Omental fat pad (tissue), 4 donors: ENCODE measurements around the gene TLL2. TPM values are rescaled to one million over a fixed set of nuclear protein-coding genes. Genes with fewer than 3 reads are reported as not detected.

Source experiments
- ATAC-seq: fragments of 150-250 bp; one replicate; pipeline ENCODE4 v1.9.1; 2016; ENCODE audit warnings: mild to moderate bottlenecking, moderate library complexity; ENCODE audit not compliant: low FRiP score
- DNase-seq: peaks from one replicate; pipeline ENCODE4 v3.0.0-alpha.2; 2019; ENCODE audit warnings: low spot score
- total RNA-seq, 4 donors: library from RNA; depleted of rRNA; stranded (reverse); fragments of >200 nt; gene quantifications; one replicate each; pipeline ENCODE4 v1.1.0, GENCODE V29; 2016
- TF ChIP-seq, protein P1 (sequence below), 3 donors: fragments of 450-650 bp; IDR thresholded peaks; one replicate each; pipeline ENCODE4 v1.5.1; 2016 to 2017; ENCODE audit warnings: antibody characterized with exemption in 3 of 3, mild to moderate bottlenecking in 3 of 3, moderate library complexity in 2 of 3

The TLL2 gene
- total RNA-seq, 4 donors from 2014 or later = 0.16 TPM; not detected in 3

- DNase-seq (no peak), ATAC-seq (no peak)
- TF ChIP-seq, protein P1, sequence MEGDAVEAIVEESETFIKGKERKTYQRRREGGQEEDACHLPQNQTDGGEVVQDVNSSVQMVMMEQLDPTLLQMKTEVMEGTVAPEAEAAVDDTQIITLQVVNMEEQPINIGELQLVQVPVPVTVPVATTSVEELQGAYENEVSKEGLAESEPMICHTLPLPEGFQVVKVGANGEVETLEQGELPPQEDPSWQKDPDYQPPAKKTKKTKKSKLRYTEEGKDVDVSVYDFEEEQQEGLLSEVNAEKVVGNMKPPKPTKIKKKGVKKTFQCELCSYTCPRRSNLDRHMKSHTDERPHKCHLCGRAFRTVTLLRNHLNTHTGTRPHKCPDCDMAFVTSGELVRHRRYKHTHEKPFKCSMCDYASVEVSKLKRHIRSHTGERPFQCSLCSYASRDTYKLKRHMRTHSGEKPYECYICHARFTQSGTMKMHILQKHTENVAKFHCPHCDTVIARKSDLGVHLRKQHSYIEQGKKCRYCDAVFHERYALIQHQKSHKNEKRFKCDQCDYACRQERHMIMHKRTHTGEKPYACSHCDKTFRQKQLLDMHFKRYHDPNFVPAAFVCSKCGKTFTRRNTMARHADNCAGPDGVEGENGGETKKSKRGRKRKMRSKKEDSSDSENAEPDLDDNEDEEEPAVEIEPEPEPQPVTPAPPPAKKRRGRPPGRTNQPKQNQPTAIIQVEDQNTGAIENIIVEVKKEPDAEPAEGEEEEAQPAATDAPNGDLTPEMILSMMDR (IDR thresholded peaks at IDR 0.05) = no peak
These were observed 105.5 kb downstream of the TLL2 start for GRCh38 chr10:96408201-96408600.

DNA sequence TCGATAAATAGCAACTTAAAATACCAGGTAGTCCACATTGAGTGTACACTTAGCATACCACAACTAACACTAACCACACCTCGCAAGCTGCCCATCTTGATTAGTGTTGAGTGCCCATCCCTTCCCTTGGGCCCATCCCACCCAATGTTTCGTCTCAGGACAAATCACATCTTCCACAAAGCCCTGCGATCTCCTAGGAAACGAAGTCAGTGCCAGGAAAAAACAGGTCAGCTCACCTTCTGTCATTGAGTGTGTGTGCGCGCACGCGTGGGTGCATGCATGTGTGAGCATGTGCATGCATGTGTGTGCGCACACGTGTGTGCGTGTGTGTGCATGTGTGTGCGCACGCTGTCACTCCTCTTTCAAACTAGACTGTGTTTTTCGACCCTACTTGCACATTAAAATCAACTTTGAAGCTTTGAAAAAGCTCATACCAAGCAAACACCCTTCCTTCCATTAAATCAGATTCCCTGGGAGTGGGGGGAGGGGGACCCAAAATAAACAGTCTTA is 106.1 kb downstream of the TLL2 start:
- DNase-seq (no peak), ATAC-seq (no peak)

GRCh38 chr10:96406091-96406490 is 107.6 kb downstream of the TLL2 start:
- no peak for DNase-seq
- ATAC-seq = no peak
- TF ChIP-seq, protein P1 (IDR thresholded peaks at IDR 0.05) = no peak

More for the DNA sequence above, 106.1 kb downstream of the TLL2 start:
- TF ChIP-seq, protein P1 (IDR thresholded peaks at IDR 0.05) = no peak

DNA sequence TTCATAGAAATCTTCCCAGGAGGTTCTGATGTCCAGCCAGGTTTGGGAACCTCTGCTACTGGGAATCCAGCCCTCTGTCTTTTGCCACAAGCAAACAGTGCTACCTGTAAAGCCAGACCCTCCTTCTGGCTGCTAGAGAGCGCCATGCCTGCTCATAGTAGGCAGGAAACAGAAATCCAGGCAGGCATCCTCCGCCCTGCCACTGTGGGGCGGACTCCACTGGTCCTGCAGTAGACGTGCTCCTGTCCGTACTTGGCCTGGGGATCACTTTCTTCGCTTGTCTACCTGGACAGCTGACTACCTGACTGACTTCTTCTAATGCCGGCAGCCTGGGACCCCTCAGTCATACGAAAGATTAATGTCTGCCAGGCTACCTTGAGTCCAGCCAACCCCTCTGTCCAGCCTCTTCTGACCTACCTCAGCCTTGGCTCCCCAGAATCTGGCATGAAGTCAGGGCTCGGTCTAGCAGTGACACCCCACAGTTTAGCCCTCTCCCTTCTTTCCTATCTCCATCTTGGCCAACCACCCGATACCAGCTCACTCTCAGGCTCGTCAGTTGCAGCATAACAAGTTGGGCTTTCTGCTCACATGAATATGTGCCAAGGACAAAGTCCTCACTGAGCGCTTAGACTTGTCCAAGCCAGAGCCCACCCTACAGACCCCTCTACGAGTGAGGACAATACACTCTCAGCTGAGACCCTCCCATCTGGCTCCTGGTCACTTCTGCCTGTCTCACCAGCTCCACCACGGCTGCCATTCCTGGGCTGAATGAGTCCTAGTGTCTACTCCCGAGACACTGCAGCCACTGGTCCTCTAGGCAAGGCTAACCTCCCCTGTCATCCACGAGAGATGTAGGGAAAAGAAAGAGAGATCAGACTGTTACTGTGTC is 111.1 kb downstream of the TLL2 start:
- no peak for DNase-seq
- TF ChIP-seq, protein P1 (IDR thresholded peaks at IDR 0.05) = no peak

DNA sequence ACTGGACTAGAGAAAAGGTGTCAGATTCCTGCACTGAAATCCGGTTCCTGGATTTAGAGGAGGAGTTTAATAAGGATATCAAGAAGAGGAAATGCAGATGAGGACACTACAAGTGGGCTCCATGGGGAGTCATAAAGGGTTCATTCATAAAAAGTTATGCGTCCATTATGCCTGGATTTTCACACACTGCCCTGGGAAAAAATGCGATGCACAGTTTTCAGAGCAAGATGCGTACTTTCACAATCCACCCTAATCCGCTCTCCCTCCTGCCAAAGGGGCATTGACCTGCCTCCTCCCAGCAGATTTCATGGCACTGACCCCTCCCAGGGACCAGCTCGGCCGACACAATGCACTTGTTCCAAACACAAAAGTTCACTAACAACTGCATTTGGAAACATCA is 112.7 kb downstream of the TLL2 start:
- TF ChIP-seq, protein P1 (IDR thresholded peaks at IDR 0.05) = no peak
- DNase-seq (no peak), ATAC-seq (no peak)

More for the DNA sequence above, 111.1 kb downstream of the TLL2 start:
- ATAC-seq = no peak

DNA sequence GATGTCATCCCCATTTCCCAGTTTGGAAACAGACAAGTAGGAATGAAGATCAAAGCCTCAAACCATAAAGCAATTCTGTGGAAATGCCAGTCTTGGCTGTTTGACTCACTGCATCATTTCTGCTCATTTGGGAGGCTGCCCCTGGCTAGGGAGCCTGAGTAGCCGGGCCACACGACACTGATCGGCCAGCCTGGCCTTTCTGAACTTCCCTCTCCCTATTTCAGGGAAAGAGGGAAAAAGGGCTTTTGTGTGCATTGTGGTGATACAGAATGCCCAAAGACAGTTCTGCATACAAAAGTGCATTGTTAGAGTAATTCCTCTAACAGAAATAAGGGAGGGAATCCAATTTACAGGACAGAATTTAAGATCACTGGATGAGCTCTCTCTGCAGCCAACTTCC is 113.3 kb downstream of the TLL2 start:
- TF ChIP-seq, protein P1 (IDR thresholded peaks at IDR 0.05) = no peak
- DNase-seq = no peak

DNA sequence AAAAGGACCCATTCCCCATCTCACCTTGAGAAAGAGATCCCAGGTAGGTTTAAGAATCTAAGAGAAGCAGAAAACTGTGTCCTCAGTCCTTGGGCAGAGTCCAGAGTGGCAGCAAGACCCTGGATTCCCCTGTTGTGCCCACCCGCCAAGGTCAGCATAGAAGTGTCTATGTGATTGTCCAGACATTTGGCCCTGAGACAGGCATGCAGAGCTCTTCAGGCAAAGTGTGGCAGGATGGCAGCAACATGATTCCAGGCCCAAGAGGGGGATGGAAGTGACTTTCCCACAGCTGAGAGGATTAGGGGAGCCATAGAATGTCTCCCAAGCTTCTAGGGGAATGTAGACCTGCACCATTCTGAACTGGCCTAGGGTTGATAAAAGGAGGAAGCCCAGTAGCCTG is 115.8 kb downstream of the TLL2 start:
- TF ChIP-seq, protein P1 (IDR thresholded peaks at IDR 0.05) = no peak
- ATAC-seq = no peak
- no peak for DNase-seq

More for the DNA sequence above, 113.3 kb downstream of the TLL2 start:
- ATAC-seq = no peak
